ENCODE data around the gene GTSF1L.

Gene GTSF1L

DNA sequence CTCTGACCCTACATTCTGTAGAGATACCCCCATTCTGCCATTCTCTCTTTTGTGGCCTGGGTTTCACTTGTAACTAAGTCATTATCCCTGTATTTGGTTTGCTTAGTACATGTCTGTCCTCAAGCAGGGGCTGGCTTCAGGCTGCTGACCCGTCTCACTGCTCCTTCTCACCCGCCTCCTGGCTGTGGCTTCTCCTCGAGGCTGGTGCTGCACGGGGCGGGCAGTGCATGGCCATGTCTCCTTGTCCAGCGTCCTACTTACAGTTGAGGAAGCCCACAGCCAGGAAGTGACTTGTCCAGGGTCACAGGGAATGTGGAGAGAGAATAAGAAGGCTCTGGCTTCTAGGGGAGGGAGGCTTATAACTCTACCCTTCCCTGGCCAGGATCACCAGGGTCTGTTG, 11.3 kb downstream of the GTSF1L start:
- no peak for DNase-seq

DNA sequence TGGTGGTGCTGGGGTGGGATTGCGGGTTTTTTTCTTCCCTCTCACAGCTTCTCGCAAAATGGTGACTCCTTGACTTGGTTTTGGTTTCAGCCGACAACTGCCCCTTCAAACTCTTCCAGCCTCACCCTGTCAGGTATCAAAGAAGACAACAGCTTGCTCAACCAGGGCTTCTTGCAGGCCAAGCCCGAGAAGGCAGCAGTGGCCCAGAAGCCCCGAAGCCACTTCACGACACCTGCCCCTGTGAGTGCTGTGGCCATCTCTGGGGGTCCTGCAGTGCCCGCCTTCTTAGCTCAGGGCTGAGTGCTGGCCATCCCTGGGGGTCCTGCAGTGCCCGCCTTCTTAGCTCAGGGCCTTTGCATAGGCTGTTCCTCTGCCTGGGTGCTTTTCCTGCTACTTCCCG, 11.8 kb downstream of the GTSF1L start:
- no peak for DNase-seq

DNA sequence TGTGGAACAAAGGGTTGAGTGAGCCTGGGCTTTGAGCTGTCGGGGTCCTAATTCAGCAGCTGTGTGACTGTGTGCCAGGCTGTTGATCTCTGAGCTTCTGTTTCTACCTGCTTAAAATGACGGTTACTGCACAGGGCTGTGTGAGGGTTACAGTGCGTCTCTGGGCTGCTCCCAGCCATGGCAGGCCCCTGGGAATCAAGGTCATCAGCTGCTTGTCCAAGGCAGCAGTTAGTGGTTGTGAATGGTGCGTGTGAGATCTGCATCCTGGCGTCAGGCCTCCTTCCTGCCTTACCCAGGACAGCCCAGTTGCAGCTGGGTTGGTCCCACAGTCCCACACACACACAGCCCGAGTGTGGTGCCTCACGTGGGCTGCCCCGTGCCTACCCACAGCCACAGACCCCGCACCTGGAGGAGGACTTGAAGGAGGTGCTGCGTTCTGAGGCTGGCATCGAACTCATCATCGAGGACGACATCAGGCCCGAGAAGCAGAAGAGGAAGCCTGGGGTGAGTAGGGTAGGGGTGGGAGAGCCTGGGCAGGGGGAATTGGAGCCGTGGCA, 15.6 kb downstream of the GTSF1L start:
- DNase-seq: no peak

DNA sequence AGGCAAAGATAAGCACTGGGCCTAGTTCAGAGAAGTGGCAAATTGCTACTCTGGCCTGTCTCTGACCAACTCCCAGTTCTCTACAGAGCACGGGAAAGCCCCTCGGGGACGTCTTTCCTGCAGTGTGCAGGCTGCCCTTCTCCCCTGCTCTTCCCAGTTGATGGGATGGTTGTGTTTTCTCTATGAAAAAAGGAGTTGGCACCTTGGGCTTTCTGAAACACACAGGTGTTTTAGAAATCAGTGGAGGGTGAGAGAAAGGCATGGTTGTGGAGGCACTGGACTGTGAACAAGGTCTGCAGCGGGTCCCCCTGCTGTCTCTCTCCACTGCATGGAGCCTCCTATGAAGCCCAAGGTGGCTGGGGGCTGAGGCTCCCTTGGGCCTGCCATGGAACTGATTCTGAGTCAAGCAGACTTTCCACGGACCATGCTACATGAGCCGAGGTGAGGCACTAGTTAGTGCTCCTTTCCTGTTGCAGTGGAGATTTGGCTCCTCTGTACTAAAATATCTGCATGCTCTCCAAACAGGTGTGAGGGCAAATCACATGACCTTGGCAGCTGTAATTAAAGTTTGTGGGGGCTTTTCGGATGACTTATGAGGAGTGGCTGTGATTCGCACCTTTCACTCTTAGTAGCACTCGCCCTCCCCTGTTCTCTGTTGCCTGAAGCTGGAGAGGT, 16.3 kb downstream of the GTSF1L start:
- no peak for DNase-seq

DNA sequence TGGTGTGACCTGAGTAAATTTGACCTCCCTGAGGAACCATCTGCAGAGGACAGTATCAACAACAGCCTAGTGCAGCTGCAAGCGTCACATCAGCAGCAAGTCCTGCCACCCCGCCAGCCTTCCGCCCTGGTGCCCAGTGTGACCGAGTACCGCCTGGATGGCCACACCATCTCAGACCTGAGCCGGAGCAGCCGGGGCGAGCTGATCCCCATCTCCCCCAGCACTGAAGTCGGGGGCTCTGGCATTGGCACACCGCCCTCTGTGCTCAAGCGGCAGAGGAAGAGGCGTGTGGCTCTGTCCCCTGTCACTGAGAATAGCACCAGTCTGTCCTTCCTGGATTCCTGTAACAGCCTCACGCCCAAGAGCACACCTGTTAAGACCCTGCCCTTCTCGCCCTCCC, 24.3 kb downstream of the GTSF1L start:
- no peak for DNase-seq

DNA sequence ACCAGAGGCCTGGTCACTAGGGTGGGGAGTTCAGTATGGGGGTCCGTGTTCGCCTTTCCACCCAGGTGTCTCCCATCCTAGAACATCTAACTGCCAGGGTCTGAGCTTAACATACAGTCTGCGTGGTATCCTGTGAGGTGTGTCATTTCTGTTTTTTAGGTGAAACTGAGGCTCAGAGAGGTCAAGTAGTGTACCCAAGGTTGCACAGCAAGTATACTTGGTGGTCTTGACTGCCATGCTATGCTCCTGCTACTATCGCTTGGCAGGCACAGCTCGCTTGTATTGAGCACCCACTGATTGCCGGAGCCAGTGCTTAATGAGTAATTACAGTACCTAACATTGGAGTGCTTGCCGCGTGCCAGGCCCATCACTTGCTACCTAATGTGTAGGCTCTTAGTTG, 26.2 kb downstream of the GTSF1L start:
- no peak for DNase-seq

DNA sequence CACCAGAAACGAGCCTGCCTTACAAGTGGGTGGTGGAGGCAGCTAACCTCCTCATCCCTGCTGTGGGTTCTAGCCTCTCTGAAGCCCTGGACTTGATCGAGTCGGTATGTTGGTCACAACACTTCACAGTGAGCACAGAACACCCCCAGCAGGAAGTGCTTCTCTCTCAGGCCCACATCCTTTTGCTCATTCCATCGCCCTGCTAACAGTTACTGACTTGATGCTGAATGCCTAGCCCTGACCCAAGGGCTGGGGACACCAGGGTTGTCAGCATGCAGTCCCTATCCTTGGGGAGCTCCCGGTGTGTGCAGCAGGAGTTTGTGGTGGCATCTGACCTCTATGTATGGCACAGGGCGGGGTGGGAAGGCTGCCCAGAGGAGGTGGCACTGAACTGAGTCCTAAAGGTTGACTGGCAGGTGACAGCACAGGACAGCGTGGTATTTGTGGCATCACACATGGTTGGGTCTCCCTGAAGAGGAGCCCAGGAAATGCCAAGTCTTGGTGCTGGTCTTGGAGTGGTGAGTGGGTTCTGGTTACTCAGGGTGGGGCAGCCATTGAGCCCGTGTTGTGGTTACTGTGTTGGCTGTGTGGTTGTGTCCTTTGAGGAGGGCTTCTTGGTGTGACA, 26.7 kb downstream of the GTSF1L start:
- DNase-seq: no peak

DNA sequence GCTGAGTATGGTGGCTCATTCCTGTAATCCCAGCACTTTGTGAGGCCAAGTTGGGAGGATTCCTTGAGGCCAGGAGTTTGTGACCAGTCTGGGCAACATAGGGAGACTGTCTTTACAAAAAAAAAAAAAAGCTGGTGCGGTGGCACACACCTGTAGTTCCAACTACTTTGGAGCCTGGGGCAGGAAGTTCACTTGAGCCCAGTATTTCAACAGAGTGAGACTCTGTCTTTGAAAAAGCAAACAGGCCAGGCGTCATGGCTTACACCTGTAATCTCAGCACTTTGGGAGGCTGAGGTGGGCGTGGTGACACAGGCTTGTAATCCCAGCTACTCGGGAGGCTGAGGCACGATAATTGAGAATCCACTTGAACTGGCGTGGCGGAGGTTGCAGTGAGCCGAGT, 31.2 kb downstream of the GTSF1L start:
- DNase-seq: no peak

DNA sequence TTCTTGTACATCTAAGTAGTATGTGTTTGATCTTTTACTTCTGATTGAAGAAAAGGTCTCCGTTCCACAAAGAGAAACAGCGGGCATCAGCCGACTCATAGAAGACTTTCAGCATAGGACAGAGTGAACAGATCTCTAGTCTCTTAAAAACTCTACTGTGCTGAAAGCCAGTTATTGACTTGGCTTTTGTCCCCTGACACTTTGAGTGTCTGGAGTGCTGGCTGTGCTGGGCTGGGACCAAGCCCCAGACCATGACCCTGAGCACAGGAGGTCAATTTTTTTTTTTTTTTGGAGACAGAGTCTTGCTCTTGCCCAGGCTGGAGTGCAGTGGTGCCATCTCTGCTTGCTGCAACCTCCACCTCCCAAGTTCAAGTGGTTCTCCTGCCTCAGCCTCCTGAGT, 32.0 kb downstream of the GTSF1L start:
- DNase-seq: no peak

DNA sequence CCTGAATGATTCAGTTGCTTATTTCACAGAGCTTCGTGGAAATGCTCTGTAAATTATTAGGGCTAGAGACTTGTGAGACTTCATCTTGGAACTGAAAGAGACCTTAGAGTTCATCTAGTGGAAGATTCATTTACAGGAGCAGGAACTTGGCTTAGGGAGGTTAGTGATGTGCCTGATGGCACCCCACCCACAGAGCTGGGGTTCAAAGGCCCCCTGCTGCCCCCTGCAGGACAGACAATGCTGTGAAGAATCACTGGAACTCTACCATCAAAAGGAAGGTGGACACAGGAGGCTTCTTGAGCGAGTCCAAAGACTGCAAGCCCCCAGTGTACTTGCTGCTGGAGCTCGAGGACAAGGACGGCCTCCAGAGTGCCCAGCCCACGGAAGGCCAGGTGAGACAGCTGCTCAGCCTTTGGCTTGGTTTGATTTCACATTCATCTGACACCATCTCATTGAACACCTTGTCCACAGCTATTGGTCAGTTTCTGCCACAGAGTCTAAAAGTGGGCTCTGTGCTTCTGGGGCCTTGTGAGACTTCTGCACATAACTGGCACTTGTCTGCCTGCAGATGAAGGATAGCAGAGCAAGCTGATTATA, 34.8 kb downstream of the GTSF1L start:
- peak; percentile 44 to 52 for DNase-seq

DNA sequence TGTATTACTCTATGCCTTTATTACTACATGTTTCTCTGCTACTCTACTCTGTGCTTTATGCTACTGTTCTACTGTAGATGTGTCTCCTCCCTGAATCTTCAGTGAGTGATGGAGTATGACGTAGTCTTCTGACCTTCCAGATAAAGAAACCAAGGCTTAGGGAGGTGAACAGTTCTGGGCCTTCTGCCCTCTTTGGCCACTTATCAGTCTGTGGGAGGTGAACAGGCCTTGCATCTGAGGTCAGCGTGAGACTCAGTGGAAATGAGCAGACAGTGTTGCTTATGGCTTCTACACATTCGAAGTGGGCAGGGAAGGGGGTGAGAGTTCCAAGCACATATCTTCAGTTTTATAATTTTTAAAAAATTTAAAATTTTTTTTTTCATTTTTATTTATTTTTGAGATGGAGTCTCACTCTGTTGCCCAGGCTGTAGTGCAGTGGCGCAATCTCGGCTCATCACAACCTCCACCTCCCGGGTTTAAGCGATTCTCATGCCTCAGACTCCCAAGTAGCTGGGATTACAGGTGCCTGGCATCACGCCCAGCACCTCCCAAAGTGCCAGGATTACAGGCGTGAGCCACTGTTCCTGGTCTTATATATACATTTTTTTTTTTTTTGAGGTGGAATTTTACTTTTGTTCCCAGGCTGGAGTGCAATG, 35.7 kb downstream of the GTSF1L start:
- DNase-seq: no peak

DNA sequence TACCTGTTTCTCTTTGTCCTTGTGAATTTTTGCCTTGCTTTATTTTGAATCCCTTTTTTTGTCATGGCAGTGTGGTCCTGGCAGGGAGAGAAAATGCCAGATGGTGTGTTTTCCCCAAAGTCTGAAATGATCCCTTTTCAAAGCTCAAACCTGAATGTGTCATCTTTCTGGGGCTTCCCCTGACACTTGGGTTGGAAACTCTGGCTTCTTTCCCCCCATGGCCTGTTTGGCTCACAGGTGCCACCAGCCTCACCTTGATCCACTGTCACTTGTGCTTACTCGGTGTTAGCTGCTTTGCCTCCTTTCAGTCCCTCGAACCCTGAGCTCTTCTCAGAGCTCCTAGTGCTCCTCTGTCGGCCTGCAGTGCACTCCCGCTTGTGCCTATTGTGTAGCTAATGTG, 37.6 kb downstream of the GTSF1L start:
- no peak for DNase-seq

DNA sequence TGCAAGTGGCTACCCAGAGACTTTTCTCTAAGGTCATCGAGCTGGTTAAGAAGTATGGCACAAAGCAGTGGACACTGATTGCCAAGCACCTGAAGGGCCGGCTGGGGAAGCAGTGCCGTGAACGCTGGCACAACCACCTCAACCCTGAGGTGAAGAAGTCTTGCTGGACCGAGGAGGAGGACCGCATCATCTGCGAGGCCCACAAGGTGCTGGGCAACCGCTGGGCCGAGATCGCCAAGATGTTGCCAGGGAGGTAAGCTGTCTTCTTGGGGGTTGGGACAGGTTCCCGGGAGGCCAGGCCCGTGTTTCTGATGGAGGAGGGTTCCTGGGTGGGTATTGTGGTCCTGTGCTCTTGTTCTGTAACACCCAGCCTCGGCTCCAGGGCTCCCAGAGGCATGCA, 40.0 kb downstream of the GTSF1L start:
- no peak for DNase-seq

DNA sequence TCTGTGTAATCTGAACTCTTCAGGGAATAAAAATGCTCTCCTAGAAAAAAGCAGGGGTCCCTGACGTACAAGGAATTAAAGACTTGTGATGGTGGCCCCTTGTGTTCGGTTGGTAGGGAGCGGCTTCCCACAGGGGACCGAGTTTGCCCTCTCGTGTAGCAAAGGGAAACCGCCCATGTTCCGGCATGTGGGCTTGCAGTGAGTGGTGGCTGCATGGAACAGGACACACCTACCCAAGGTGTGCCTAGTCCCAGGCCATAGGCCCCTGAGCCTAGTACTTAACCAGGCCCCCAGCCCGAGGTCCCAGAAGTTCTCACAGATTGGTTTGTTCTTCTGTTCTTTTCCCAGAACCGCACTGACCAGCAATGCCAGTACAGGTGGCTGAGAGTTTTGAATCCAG, 44.4 kb downstream of the GTSF1L start:
- no peak for DNase-seq

DNA sequence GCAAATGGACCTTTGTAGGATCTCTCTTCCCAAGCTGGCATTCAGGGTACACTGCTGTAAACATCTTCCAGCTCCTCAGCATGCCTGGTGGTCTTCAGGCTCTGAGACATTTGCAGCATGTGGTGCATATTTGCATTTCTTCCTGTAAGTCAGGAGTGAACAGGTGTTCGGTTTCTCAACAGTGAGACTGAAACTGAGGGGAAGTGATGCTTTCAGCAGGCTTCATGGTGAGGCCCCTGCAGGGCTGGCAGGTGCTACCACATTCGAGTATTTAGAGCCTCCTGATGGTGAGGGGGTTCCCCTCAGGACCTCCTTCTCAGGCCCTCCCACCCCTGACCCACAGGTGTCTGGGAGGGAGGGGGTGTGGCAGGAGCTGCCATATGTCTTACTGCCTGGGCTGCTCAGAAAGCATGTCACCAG, 44.8 kb downstream of the GTSF1L start:
- DNase-seq: no peak

DNA sequence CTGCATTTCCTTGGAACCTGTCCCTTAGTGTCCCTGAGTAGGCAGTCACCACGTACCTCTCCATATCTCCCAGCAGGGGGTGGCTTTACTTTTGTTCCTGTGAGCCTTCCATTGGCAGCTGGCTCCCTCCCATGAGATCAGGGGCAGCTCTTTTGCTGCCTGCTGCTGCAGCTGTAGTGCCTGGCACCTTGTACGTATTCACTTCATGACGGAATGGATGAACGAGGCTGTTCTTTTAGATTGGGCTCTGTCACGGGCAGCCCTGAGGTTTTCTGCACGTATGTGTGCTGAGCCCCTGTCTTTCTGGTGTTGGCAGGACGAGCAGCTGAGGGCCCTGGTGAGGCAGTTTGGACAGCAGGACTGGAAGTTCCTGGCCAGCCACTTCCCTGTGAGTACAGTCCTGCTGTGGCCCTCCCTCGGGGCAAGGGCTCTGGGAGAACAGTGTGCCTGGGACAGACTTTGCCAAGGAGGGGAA, 45.3 kb downstream of the GTSF1L start:
- DNase-seq: no peak

DNA sequence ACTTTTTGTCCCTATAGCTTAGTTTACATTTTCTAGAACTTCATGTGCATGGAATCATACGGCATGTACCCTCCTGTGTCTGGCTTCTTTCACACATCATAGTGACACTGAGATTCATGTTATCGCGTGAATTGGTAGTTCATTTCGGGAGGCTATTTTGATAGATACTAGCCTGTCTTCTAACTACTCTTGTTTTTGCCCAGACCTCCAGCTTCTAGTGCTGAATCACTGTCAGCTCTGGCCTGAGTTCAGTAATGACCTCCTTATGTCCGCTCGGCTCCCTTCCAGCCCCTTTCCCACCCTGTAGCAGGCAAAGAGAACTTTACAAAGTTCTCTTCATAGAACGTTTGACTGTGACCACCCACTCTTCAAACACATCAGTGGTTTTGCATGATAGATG, 45.8 kb downstream of the GTSF1L start:
- DNase-seq: no peak

DNA sequence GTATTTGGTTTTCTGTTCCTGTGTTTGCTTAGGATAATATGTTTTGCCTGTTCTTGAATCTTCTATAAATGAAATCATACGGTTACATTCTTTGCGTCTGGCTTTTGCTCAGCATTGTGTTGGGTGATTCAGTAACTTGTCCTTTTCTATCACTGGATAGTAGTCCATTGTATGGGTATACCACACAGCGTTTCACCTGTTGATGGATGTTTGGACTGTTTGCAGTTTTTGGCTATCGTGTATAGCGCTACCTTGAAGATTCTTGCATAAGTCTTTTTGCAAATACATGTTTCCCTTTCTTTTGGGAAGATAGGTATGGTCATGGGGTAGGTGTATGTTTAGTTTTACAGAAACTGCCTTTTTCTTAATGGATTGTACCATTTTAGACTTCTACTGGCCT, 50.4 kb downstream of the GTSF1L start:
- no peak for DNase-seq

Measured in activated CD4-positive, alpha-beta T cell treated with anti-CD3 and anti-CD28 coated beads for 4 hours (primary cell).